Small intestine (tissue), 7 donors: ENCODE results near the gene KLHL33. TPM values are rescaled to one million over a fixed set of nuclear protein-coding genes. Genes with fewer than 3 reads are reported as not detected.

Source experiments
- DNase-seq, 2 donors: peaks; one replicate each; pipeline versions ENCODE4 v3.0.0 to v3.0.0-alpha.2; 2013
- FAIRE-seq: peaks from 2 replicates; lab custom pipeline; 2012; peaks lifted over from hg19 to GRCh38; lab: Jason Lieb, UNC
- H3K27ac ChIP-seq, 3 donors: one replicate each; pipeline ENCODE4 v1.5.1; 2013; ENCODE audit warnings: low read length in 2 of 3, mild to moderate bottlenecking in 2 of 3, control low read depth in 1 of 3, inconsistent platforms in 1 of 3, low read depth in 1 of 3, moderate library complexity in 1 of 3
- H3K27me3 ChIP-seq, 3 donors: one replicate each; pipeline ENCODE4 v1.6.1; 2013; ENCODE audit warnings: low read length in 3 of 3, inconsistent platforms in 1 of 3; ENCODE audit not compliant: control insufficient read depth in 3 of 3, insufficient read depth in 3 of 3
- H3K36me3 ChIP-seq, 3 donors: one replicate each; pipeline ENCODE4 v1.6.1; 2013; ENCODE audit warnings: low read length in 3 of 3, inconsistent platforms in 1 of 3, low read depth in 1 of 3, mild to moderate bottlenecking in 1 of 3, moderate library complexity in 1 of 3; ENCODE audit not compliant: control insufficient read depth in 3 of 3, insufficient read depth in 2 of 3
- H3K4me1 ChIP-seq, 3 donors: one replicate each; pipeline ENCODE4 v1.6.1; 2013; ENCODE audit warnings: low read length in 2 of 3, inconsistent platforms in 1 of 3, low read depth in 1 of 3, mild to moderate bottlenecking in 1 of 3, moderate library complexity in 1 of 3; ENCODE audit not compliant: control insufficient read depth in 3 of 3, insufficient read depth in 2 of 3
- H3K4me3 ChIP-seq, 3 donors: one replicate each; pipeline ENCODE4 v1.5.1; 2013; ENCODE audit warnings: low read length in 3 of 3, control low read depth in 1 of 3, inconsistent platforms in 1 of 3, low read depth in 1 of 3, mild to moderate bottlenecking in 1 of 3, moderate library complexity in 1 of 3
- H3K9me3 ChIP-seq, 2 donors: one replicate each; pipeline ENCODE4 v1.6.1; 2013; ENCODE audit warnings: low read depth in 1 of 2, low read length in 1 of 2; ENCODE audit not compliant: control insufficient read depth in 2 of 2, insufficient read depth in 1 of 2
- WGBS, 3 donors: extraction: QIAGEN DNeasy Blood & Tissue Kit; methylation state at CpG; one replicate each; pipeline ENCODE4 v1.1.7; 2013; 5-methylcytosine and 5-hydroxymethylcytosine counted together
- polyA plus RNA-seq, 4 donors: library from polyadenylated mRNA; stranded (reverse) in 3 of 4; unstranded in 1 of 4; fragments of 200-250 nt in 3 of 4; fragments of 120-200 nt in 1 of 4; gene quantifications; one replicate each; pipeline versions ENCODE4 v1.2.1 to v1.2.3, GENCODE V29; 2013
- donor health status: healthy with polysubstance abuse.
- donor health status: control.
- donor health status: control.
- donor health status: Bipolar disorder and iron deficiency.
- donor health status: healthy.

The KLHL33 gene
- polyA plus RNA-seq, 4 donors: under 0.01 to 0.37 (median 0.07) TPM; not detected in 1

GRCh38 chr14:20397511-20397910 lies 38.5 kb downstream of the KLHL33 start:
- H3K4me1 ChIP-seq: peaks cover 0 to 10% (median 0%) of the 10 kb centered on the region in 3 donors
- 31 to 59% (median 56%) methylated on average over 3 of the region's 3 CpGs for WGBS, 3 donors
- peak overlapping the region in 1 of 3 donors; percentile 58 for H3K27ac ChIP-seq
- peaks cover 30 to 66% (median 34%) of the 10 kb centered on the region in 3 donors for H3K36me3 ChIP-seq
- FAIRE-seq (no peak), DNase-seq (peak; percentile 69 to 72)
- H3K4me3 ChIP-seq: no peak overlapping the region
- H3K27me3 ChIP-seq: no peaks in the 10 kb centered on the region
- H3K9me3 ChIP-seq: no peaks in the 10 kb centered on the region

GRCh38 chr14:20391505-20391904 lies 44.5 kb downstream of the KLHL33 start:
- 93 to 100% (median 99%) methylated on average over 4 of the region's 4 CpGs for WGBS, 3 donors

GRCh38 chr14:20388159-20388558 lies 47.8 kb downstream of the KLHL33 start:
- Histone ChIP-seq H3K4me3 (no peak overlapping the region), H3K4me1 (no peaks in the 10 kb centered on the region), H3K27ac (no peak overlapping the region), H3K9me3 (no peaks in the 10 kb centered on the region), H3K27me3 (no peaks in the 10 kb centered on the region), H3K36me3 (peaks cover 31 to 86% (median 46%) of the 10 kb centered on the region in 3 donors)
- DNase-seq (no peak), FAIRE-seq (no peak)
- WGBS, 3 donors: 61 to 74% (median 62%) methylated on average over 4 of the region's 4 CpGs

More at GRCh38 chr14:20391505-20391904, 44.5 kb downstream of the KLHL33 start:
- H3K4me1 ChIP-seq: peaks cover 0 to 5% (median 0%) of the 10 kb centered on the region in 3 donors
- no peak overlapping the region for H3K4me3 ChIP-seq
- no peak for FAIRE-seq
- H3K36me3 ChIP-seq: peaks cover 22 to 79% (median 46%) of the 10 kb centered on the region in 3 donors
- DNase-seq: no peak
- H3K27ac ChIP-seq: no peak overlapping the region
- no peaks in the 10 kb centered on the region for H3K27me3 ChIP-seq
- H3K9me3 ChIP-seq: no peaks in the 10 kb centered on the region

DNA sequence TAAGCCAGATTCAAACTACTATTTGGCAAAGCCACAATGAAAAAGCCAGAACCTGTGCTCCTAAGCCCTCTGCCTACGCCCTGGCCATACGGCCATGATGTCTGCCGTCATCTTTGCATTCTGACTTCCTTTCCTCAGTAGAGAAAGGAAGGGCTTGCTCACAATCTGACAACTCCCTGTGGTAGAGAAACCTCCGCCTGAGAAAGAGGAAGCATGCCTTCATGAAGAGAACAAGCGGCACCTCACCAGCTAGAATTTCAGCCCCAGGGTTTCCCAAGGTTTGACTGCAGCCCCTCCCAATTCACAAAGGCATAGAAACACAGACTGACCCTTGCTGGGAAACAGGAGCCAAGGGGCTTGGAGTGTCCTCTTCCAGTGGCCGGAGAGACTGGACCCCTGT lies 48.4 kb downstream of the KLHL33 start:
- no peak overlapping the region for H3K27ac ChIP-seq
- peaks cover 33 to 87% (median 52%) of the 10 kb centered on the region in 3 donors for H3K36me3 ChIP-seq
- no peak for DNase-seq
- H3K4me3 ChIP-seq: no peak overlapping the region
- H3K4me1 ChIP-seq: no peaks in the 10 kb centered on the region
- FAIRE-seq: no peak
- no peaks in the 10 kb centered on the region for H3K27me3 ChIP-seq
- WGBS, 3 donors: 88 to 97% (median 91%) methylated on average over 6 of the region's 6 CpGs
- no peaks in the 10 kb centered on the region for H3K9me3 ChIP-seq

DNA sequence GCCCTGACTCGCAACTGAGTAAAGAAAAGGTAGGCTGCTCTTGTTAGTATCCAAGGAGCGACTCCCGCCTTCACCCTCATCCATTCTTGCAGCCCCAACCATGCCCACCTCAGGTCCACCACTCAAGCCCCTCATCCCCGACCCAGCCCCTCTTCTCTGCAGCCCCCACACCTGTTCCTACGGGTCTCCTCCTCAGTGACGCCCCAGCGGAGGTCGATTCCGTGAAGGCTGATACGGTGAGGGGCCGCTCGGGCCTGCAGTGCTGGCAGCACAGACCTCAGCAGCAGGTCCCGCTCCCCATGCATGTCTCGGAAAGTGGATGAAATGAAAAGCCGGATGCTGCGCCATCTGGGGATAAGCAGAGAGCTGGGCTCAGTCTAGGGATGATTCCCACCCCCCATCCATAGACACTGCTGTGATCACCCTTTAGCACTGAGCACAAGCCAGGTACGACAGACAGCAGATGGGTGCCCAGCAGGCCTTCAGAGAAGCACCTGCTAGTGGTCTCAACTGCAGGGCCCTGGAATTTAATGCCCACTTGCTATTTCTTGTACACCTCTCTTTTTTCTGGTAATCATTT lies 49.6 kb downstream of the KLHL33 start:
- no peak overlapping the region for H3K4me3 ChIP-seq
- no peaks in the 10 kb centered on the region for H3K27me3 ChIP-seq
- peaks cover 0 to 10% (median under 1%) of the 10 kb centered on the region in 3 donors for H3K4me1 ChIP-seq
- no peak overlapping the region for H3K27ac ChIP-seq
- WGBS, 3 donors: 97 to 98% (median 97%) methylated on average over 17 of the region's 17 CpGs
- H3K36me3 ChIP-seq: peaks cover 38 to 95% (median 59%) of the 10 kb centered on the region in 3 donors
- FAIRE-seq (no peak), DNase-seq (no peak)
- H3K9me3 ChIP-seq: no peaks in the 10 kb centered on the region

GRCh38 chr14:20384886-20385285 lies 51.1 kb downstream of the KLHL33 start:
- FAIRE-seq (no peak), DNase-seq (no peak)
- Histone ChIP-seq H3K4me3 (no peak overlapping the region), H3K27me3 (no peaks in the 10 kb centered on the region), H3K4me1 (peaks cover 0 to 24% (median 9%) of the 10 kb centered on the region in 3 donors), H3K27ac (no peak overlapping the region), H3K36me3 (peaks cover 32 to 96% (median 56%) of the 10 kb centered on the region in 3 donors), H3K9me3 (no peaks in the 10 kb centered on the region)
- 97 to 100% (median 98%) methylated on average over 5 of the region's 5 CpGs for WGBS, 3 donors

GRCh38 chr14:20384321-20384720 lies 51.6 kb downstream of the KLHL33 start:
- 90 to 94% (median 91%) methylated on average over 7 of the region's 7 CpGs for WGBS, 3 donors
- no peak for DNase-seq
- FAIRE-seq: no peak
- Histone ChIP-seq H3K9me3 (no peaks in the 10 kb centered on the region), H3K36me3 (peaks cover 32 to 94% (median 53%) of the 10 kb centered on the region in 3 donors), H3K27me3 (no peaks in the 10 kb centered on the region), H3K4me3 (no peak overlapping the region), H3K4me1 (peaks cover 0 to 24% (median 9%) of the 10 kb centered on the region in 3 donors), H3K27ac (no peak overlapping the region)

- no peaks in the 10 kb centered on the region for H3K27me3 ChIP-seq
- H3K9me3 ChIP-seq: no peaks in the 10 kb centered on the region
- 94 to 100% (median 94%) methylated on average over 5 of the region's 5 CpGs for WGBS, 3 donors
- no peak overlapping the region for H3K4me3 ChIP-seq
- FAIRE-seq: no peak
- DNase-seq: no peak
- H3K4me1 ChIP-seq: peaks cover 0 to 24% (median 9%) of the 10 kb centered on the region in 3 donors
- H3K27ac ChIP-seq: no peak overlapping the region
- peaks cover 37 to 93% (median 57%) of the 10 kb centered on the region in 3 donors for H3K36me3 ChIP-seq
Observed at GRCh38 chr14:20383636-20384035, 52.3 kb downstream of the KLHL33 start.
